H1 (cell line): ENCODE data around the gene CFAP157. TPM values are rescaled to one million over a fixed set of nuclear protein-coding genes. Genes with fewer than 3 reads are reported as not detected.

Experiments used
- CTCF ChIA-PET: fragments of 300-600 bp; sonication (Branson Sonifier 250); formaldehyde crosslinking; loops from one replicate; lab custom pipeline; 2021; ENCODE audit not compliant: partially characterized antibody; lab: Charles Lee
- POLR2A ChIA-PET: fragments of 300-600 bp; sonication (Branson Sonifier 250); formaldehyde crosslinking; loops from one replicate; lab custom pipeline; 2021; ENCODE audit warnings: inconsistent platforms; ENCODE audit not compliant: partially characterized antibody; lab: Charles Lee
- DNase-seq, 2 experiments: peaks; one replicate each; pipeline versions ENCODE4 v3.0.0 to v3.0.0-alpha.2; 2010 to 2022; ENCODE audit warnings: low spot score in 2 of 2, low read depth in 1 of 2, mixed read lengths in 1 of 2
- FAIRE-seq: peaks from 2 replicates; lab custom pipeline; 2011; peaks lifted over from hg19 to GRCh38; lab: Jason Lieb, UNC
- H2AFZ ChIP-seq: 2 replicates; pipeline ENCODE4 v1.8.1; 2012; ENCODE audit warnings: low read length, inconsistent platforms
- H2AK5ac ChIP-seq: 2 replicates; pipeline ENCODE4 v1.6.1; 2013; ENCODE audit warnings: low read depth, low read length
- H2BK120ac ChIP-seq: replicated peaks from 2 replicates; pipeline ENCODE3; 2013; ENCODE audit warnings: low read depth, low read length, inconsistent platforms
- H2BK12ac ChIP-seq: 2 replicates; pipeline ENCODE4 v1.6.1; 2013; ENCODE audit warnings: low read depth, low read length
- H2BK15ac ChIP-seq: 2 replicates; pipeline ENCODE4 v1.6.1; 2013; ENCODE audit warnings: low read length
- H2BK20ac ChIP-seq: 2 replicates; pipeline ENCODE4 v1.6.1; 2013; ENCODE audit warnings: low read length
- H2BK5ac ChIP-seq: 2 replicates; pipeline ENCODE4 v1.6.1; 2013; ENCODE audit warnings: low read depth, low read length
- H3K14ac ChIP-seq: 2 replicates; pipeline ENCODE4 v1.6.1; 2013; ENCODE audit warnings: inconsistent platforms; ENCODE audit not compliant: insufficient read length
- H3K18ac ChIP-seq: 2 replicates; pipeline ENCODE4 v1.6.1; 2013; ENCODE audit warnings: low read length; ENCODE audit errors: extremely low read depth
- H3K23ac ChIP-seq: 2 replicates; pipeline ENCODE4 v1.6.1; 2013; ENCODE audit warnings: inconsistent platforms; ENCODE audit not compliant: insufficient read length
- H3K23me2 ChIP-seq: 2 replicates; pipeline ENCODE4 v1.6.1; 2013; ENCODE audit warnings: low read depth, low read length
- H3K27ac ChIP-seq: 2 replicates; pipeline ENCODE4 v1.6.1; 2011; ENCODE audit warnings: low read depth, low read length, inconsistent platforms
- H3K27me3 ChIP-seq, 4 experiments: replicated peaks in 1 of 4; 1 replicate in 1 of 4; 2 replicates in 3 of 4; pipeline versions ENCODE4 v1.6.1 to v1.8.1; 2011 to 2013; ENCODE audit warnings: low read length in 3 of 4, mild to moderate bottlenecking in 3 of 4, inconsistent platforms in 2 of 4, mixed read lengths in 2 of 4, moderate library complexity in 1 of 4; ENCODE audit not compliant: control insufficient read depth in 3 of 4, insufficient read depth in 3 of 4; ENCODE audit errors: extremely low read depth in 1 of 4
- H3K36me3 ChIP-seq, 4 experiments: 2 replicates each; pipeline versions ENCODE4 v1.6.1 to v1.8.1; 2011 to 2013; ENCODE audit warnings: mild to moderate bottlenecking in 4 of 4, low read length in 3 of 4, moderate library complexity in 2 of 4, control low read depth in 1 of 4, inconsistent platforms in 1 of 4; ENCODE audit not compliant: insufficient read depth in 4 of 4, control insufficient read depth in 2 of 4
- H3K4ac ChIP-seq: replicated peaks from 2 replicates; pipeline ENCODE3; 2013; ENCODE audit warnings: low read length, low read depth, mixed read lengths, inconsistent platforms; ENCODE audit not compliant: insufficient read length
- H3K4me1 ChIP-seq, 4 experiments: replicated peaks in 1 of 4; 1 replicate in 1 of 4; 2 replicates in 3 of 4; pipeline versions ENCODE4 v1.6.1 to v1.8.1; 2011 to 2013; ENCODE audit warnings: low read length in 3 of 4, inconsistent platforms in 2 of 4, mixed read lengths in 1 of 4; ENCODE audit not compliant: insufficient read depth in 4 of 4, control insufficient read depth in 3 of 4
- H3K4me2 ChIP-seq, 2 experiments: 2 replicates each; pipeline versions ENCODE4 v1.6.1 to v1.8.1; 2011 to 2013; ENCODE audit warnings: low read depth in 2 of 2, low read length in 2 of 2, control low read depth in 1 of 2, inconsistent platforms in 1 of 2, mild to moderate bottlenecking in 1 of 2; ENCODE audit not compliant: insufficient read depth in 1 of 2
- H3K4me3 ChIP-seq, 4 experiments: fragments of 200-600, 300-600 bp in 1 of 4; sonication (generic), shearing (Covaris generic), sonication (Bioruptor Twin) in 1 of 4; 2 replicates each; pipeline versions ENCODE4 v1.5.1 to v1.8.1; 2011 to 2016; ENCODE audit warnings: low read length in 4 of 4, low read depth in 3 of 4, control low read depth in 2 of 4, inconsistent platforms in 2 of 4, mild to moderate bottlenecking in 2 of 4, mixed read lengths in 1 of 4, moderate library complexity in 1 of 4; ENCODE audit not compliant: insufficient read depth in 2 of 4; ENCODE audit errors: extremely low read depth in 1 of 4
- H3K56ac ChIP-seq: replicated peaks from 2 replicates; pipeline ENCODE3; 2013; ENCODE audit warnings: low read depth, mild to moderate bottlenecking, mixed read lengths, low read length, inconsistent platforms; ENCODE audit not compliant: insufficient read length
- H3K79me1 ChIP-seq: 2 replicates; pipeline ENCODE4 v1.6.1; 2013; ENCODE audit warnings: low read depth, low read length, control low read depth
- H3K79me2 ChIP-seq, 2 experiments: 2 replicates each; pipeline versions ENCODE4 v1.6.1 to v1.8.1; 2012 to 2013; ENCODE audit warnings: low read length in 2 of 2, mild to moderate bottlenecking in 2 of 2, inconsistent platforms in 1 of 2; ENCODE audit not compliant: insufficient read depth in 2 of 2, control insufficient read depth in 1 of 2
- H3K9ac ChIP-seq, 4 experiments: replicated peaks in 1 of 4; 1 replicate in 1 of 4; 2 replicates in 3 of 4; pipeline versions ENCODE4 v1.6.1 to v1.8.1; 2011 to 2013; ENCODE audit warnings: low read depth in 3 of 4, low read length in 3 of 4, control low read depth in 2 of 4, mild to moderate bottlenecking in 2 of 4, moderate library complexity in 2 of 4, inconsistent platforms in 1 of 4; ENCODE audit errors: extremely low read depth in 1 of 4
- H3K9me3 ChIP-seq, 2 experiments: 2 replicates each; pipeline versions ENCODE4 v1.6.1 to v1.8.1; 2012 to 2013; ENCODE audit warnings: mild to moderate bottlenecking in 2 of 2, moderate library complexity in 2 of 2, control low read depth in 1 of 2, inconsistent platforms in 1 of 2, low read depth in 1 of 2, low read length in 1 of 2, mixed read lengths in 1 of 2; ENCODE audit not compliant: insufficient read depth in 2 of 2
- H4K20me1 ChIP-seq, 2 experiments: replicated peaks in 1 of 2; 2 replicates each; pipeline versions ENCODE3 to v1.8.1; 2011 to 2013; ENCODE audit warnings: inconsistent platforms in 2 of 2, low read length in 2 of 2, mild to moderate bottlenecking in 1 of 2; ENCODE audit not compliant: insufficient read depth in 2 of 2, control insufficient read depth in 1 of 2
- H4K5ac ChIP-seq: 2 replicates; pipeline ENCODE4 v1.6.1; 2013; ENCODE audit warnings: low read length, low read depth, mixed read lengths, inconsistent platforms; ENCODE audit not compliant: insufficient read length
- H4K8ac ChIP-seq: 2 replicates; pipeline ENCODE4 v1.8.0; 2013; ENCODE audit warnings: mild to moderate bottlenecking, moderate library complexity, low read length, inconsistent platforms; ENCODE audit not compliant: insufficient read depth; ENCODE audit errors: extremely low read depth
- H4K91ac ChIP-seq: replicated peaks from 2 replicates; pipeline ENCODE3; 2013; ENCODE audit warnings: low read length, mixed read lengths, inconsistent platforms; ENCODE audit not compliant: insufficient read length
- WGBS, 2 experiments: shearing (Covaris generic) in 1 of 2; methylation state at CpG; one replicate each; pipeline versions ENCODE4 v1.1.6 to v1.1.7; 2013 to 2015; ENCODE audit warnings: low lambda C conversion rate in 2 of 2, mixed read lengths in 2 of 2, inconsistent platforms in 1 of 2, low coverage in 1 of 2, missing lambda C conversion rate in 1 of 2; ENCODE audit not compliant: insufficient replicate concordance in 2 of 2, insufficient coverage in 1 of 2, insufficient read length in 1 of 2; ENCODE audit errors: extremely low coverage in 1 of 2, missing lambda C conversion rate in 1 of 2; 5-methylcytosine and 5-hydroxymethylcytosine counted together
- polyA plus RNA-seq, 7 experiments: library from polyadenylated mRNA; depleted of rRNA in 3 of 7; stranded (reverse) in 5 of 7; unstranded in 2 of 7; fragments of >200 nt in 5 of 7; fragments of 200-250 nt in 2 of 7; gene quantifications; 1 replicate in 5 of 7; 2 replicates in 1 of 7; 4 replicates in 1 of 7; pipeline versions ENCODE4 v1.2.1 to v1.2.3, GENCODE V29; 2011 to 2013; ENCODE audit warnings: missing spikeins in 2 of 7, mixed read lengths in 2 of 7
- total RNA-seq: library from RNA; stranded (reverse); fragmentation: NEBNext Ultra II Directional; extraction: Animal tissue kit (Norgen Biotek cat#: 25700); gene quantifications from 2 replicates; pipeline ENCODE4 v1.2.1, GENCODE V29; 2021

The CFAP157 gene
- total and polyA plus RNA-seq, 2 of the 8 experiments (the other 6 are each of a cell fraction or from before 2014, with no cell fraction given) = not detected

DNA sequence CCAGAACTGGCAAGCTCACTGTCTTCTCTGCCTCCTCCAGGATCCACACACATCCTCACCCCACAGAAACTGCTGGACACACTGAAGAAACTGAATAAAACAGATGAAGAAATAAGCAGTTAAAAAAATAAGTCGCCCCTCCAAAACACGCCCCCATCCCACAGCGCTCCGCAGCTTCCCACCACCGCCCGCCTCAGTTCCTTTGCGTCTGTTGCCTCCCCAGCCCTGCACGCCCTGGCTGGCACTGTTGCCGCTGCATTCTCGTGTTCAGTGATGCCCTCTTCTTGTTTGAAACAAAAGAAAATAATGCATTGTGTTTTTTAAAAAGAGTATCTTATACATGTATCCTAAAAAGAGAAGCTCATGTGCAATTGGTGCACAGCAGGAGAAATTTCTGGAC, 16.1 kb upstream of the CFAP157 start:
- no peak overlapping the region for H4K5ac ChIP-seq
- H2BK12ac ChIP-seq = no peak overlapping the region
- no peak overlapping the region for H3K18ac ChIP-seq
- CTCF ChIA-PET = interaction anchor here (0.7 to 1.9 kb wide), 4 partner anchors 10 to 165 kb away, joined by 3 to 5 read pairs (median 4); no protein-coding TSS in a partner anchor
- H2BK20ac ChIP-seq = no peak overlapping the region
- H2BK5ac ChIP-seq = no peak overlapping the region
- POLR2A ChIA-PET = no interaction called here
- H3K23me2 ChIP-seq = no peaks in the 10 kb centered on the region
- no peak overlapping the region for H3K56ac ChIP-seq
- H3K27ac ChIP-seq = no peak overlapping the region
- no peak overlapping the region for H3K23ac ChIP-seq
- FAIRE-seq = no peak
- no peaks in the 10 kb centered on the region for H3K4me1 ChIP-seq
- H3K27me3 ChIP-seq = no peaks in the 10 kb centered on the region
- H2AFZ ChIP-seq = no peak overlapping the region
- H2BK15ac ChIP-seq = no peak overlapping the region
- no peaks in the 10 kb centered on the region for H4K20me1 ChIP-seq
- no peak overlapping the region for H3K4me3 ChIP-seq
- H3K4ac ChIP-seq = no peak overlapping the region
- no peak overlapping the region for H2BK120ac ChIP-seq
- H4K91ac ChIP-seq = no peak overlapping the region
- no peak overlapping the region for H4K8ac ChIP-seq
- no peak overlapping the region for H3K9ac ChIP-seq
- WGBS, 2 experiments = 94% methylated on average over 10 of the region's 10 CpGs; no CpG with 5 or more reads in 1 of the 2 experiments
- H3K79me1 ChIP-seq = no peaks in the 10 kb centered on the region
- DNase-seq = no peak
- no peak overlapping the region for H3K14ac ChIP-seq
- no peak overlapping the region for H3K4me2 ChIP-seq
- H3K36me3 ChIP-seq = peaks cover 0 to 6% (median 2%) of the 10 kb centered on the region in 4 experiments; a peak in 3 of 8 replicates
- H3K9me3 ChIP-seq = no peaks in the 10 kb centered on the region
- H2AK5ac ChIP-seq = no peak overlapping the region
- no peaks in the 10 kb centered on the region for H3K79me2 ChIP-seq
